B cell (primary cell): ENCODE results near the gene PFN1. TPM values are rescaled to one million over a fixed set of nuclear protein-coding genes. Genes with fewer than 3 reads are reported as not detected.

ENCODE experiments used
- ATAC-seq: fragments of 200-7000 bp; cut with Tn5 transposase; one replicate; pipeline ENCODE4 v1.10.0; 2021; ENCODE audit warnings: low read depth, mild to moderate bottlenecking, moderate number of reproducible peaks, moderate library complexity
- CTCF ChIA-PET: fragments of 350-600 bp; sonication (Branson Sonifier 250); formaldehyde crosslinking; loops from one replicate; lab custom pipeline; 2021; ENCODE audit warnings: antibody characterized with exemption, inconsistent platforms; lab: Charles Lee
- POLR2A ChIA-PET: fragments of 350-600 bp; sonication (Branson Sonifier 250); formaldehyde crosslinking; loops from one replicate; lab custom pipeline; 2021; ENCODE audit warnings: antibody characterized with exemption; lab: Charles Lee
- DNase-seq: peaks from one replicate; pipeline ENCODE4 v3.0.0; 2013
- H2AFZ ChIP-seq: 2 replicates; pipeline ENCODE4 v1.6.1; 2012; ENCODE audit warnings: mild to moderate bottlenecking, low read depth, low read length; ENCODE audit not compliant: insufficient read depth, poor library complexity, severe bottlenecking
- H3K27ac ChIP-seq, 2 donors: 1 replicate in 1 of 2; 2 replicates in 1 of 2; pipeline ENCODE4 v1.5.1; 2012 to 2013; ENCODE audit warnings: low read length in 2 of 2, mild to moderate bottlenecking in 2 of 2, moderate library complexity in 1 of 2
- H3K27me3 ChIP-seq, 4 experiments: fragments of 200-600 bp in 1 of 4; sonication (generic) in 1 of 4; replicated peaks in 1 of 4; 1 replicate in 2 of 4; 2 replicates in 2 of 4; pipeline versions ENCODE4 v1.6.1 to v1.7.0; 2013 to 2016; ENCODE audit warnings: low read length in 3 of 4, mild to moderate bottlenecking in 2 of 4, mixed read lengths in 1 of 4, moderate library complexity in 1 of 4; ENCODE audit not compliant: insufficient read depth in 4 of 4, control insufficient read depth in 3 of 4; ENCODE audit errors: control extremely low read depth in 1 of 4
- H3K36me3 ChIP-seq, 2 experiments: replicated peaks in 1 of 2; 1 replicate in 1 of 2; 2 replicates in 1 of 2; pipeline versions ENCODE4 v1.6.1 to v1.7.1; 2013; ENCODE audit warnings: low read length in 1 of 2; ENCODE audit not compliant: insufficient read depth in 2 of 2, control insufficient read depth in 1 of 2; ENCODE audit errors: control extremely low read depth in 1 of 2, extremely low read depth in 1 of 2
- H3K4me1 ChIP-seq, 2 donors: fragments of 200-600 bp in 1 of 2; sonication (generic) in 1 of 2; 1 replicate in 1 of 2; 2 replicates in 1 of 2; pipeline versions ENCODE4 v1.5.1 to v1.6.1; 2013 to 2017; ENCODE audit warnings: low read length in 2 of 2; ENCODE audit not compliant: control insufficient read depth in 2 of 2, insufficient read depth in 2 of 2
- H3K4me2 ChIP-seq: replicated peaks from 2 replicates; pipeline ENCODE3; 2012; ENCODE audit warnings: mild to moderate bottlenecking, low read depth, low read length; ENCODE audit not compliant: poor library complexity, severe bottlenecking
- H3K4me3 ChIP-seq, 5 experiments: fragments of 200-600 bp in 1 of 5; sonication (generic) in 1 of 5; 1 replicate in 3 of 5; 2 replicates in 2 of 5; pipeline versions ENCODE4 v1.5.1 to v1.7.0; 2011 to 2016; ENCODE audit warnings: low read length in 4 of 5, mild to moderate bottlenecking in 4 of 5, low read depth in 2 of 5, control low read depth in 1 of 5, moderate library complexity in 1 of 5; ENCODE audit not compliant: insufficient read depth in 1 of 5; ENCODE audit errors: control extremely low read depth in 1 of 5, extremely low read depth in 1 of 5
- H3K79me2 ChIP-seq: fragments of 200-600 bp; sonication (generic); one replicate; pipeline ENCODE4 v1.6.0; 2016; ENCODE audit warnings: low read length; ENCODE audit not compliant: control insufficient read depth, insufficient read depth
- H3K9ac ChIP-seq: fragments of 200-600 bp; sonication (generic); 2 replicates; pipeline ENCODE4 v1.6.1; 2017; ENCODE audit warnings: mild to moderate bottlenecking, low read length, moderate library complexity
- H3K9me3 ChIP-seq, 3 donors: one replicate each; pipeline versions ENCODE4 v1.6.1 to v1.7.1; 2013; ENCODE audit warnings: low read length in 2 of 3; ENCODE audit not compliant: control insufficient read depth in 2 of 3, insufficient read depth in 1 of 3; ENCODE audit errors: control extremely low read depth in 1 of 3
- H4K20me1 ChIP-seq: 2 replicates; pipeline ENCODE4 v1.6.0; 2012; ENCODE audit warnings: mild to moderate bottlenecking, low read length; ENCODE audit not compliant: insufficient read depth, control insufficient read depth, poor library complexity, severe bottlenecking
- H3K27ac Mint-ChIP-seq: one replicate; pipeline ENCODE4 v1.8.0; 2021; ENCODE audit warnings: mixed read lengths
- H3K27me3 Mint-ChIP-seq: one replicate; pipeline ENCODE4 v1.8.0; 2021; ENCODE audit warnings: mixed read lengths
- H3K4me1 Mint-ChIP-seq: one replicate; pipeline ENCODE4 v1.8.0; 2021; ENCODE audit warnings: mixed read lengths
- H3K4me3 Mint-ChIP-seq: one replicate; pipeline ENCODE4 v1.8.0; 2021; ENCODE audit warnings: mixed read lengths
- H3K9me3 Mint-ChIP-seq: one replicate; pipeline ENCODE4 v1.8.0; 2022; ENCODE audit warnings: mixed read lengths; ENCODE audit not compliant: insufficient read depth
- CTCF ChIP-seq: fragments of 200-600 bp; IDR thresholded peaks from one replicate; pipeline ENCODE4 v1.8.0; 2022; ENCODE audit warnings: antibody characterized with exemption, mild to moderate bottlenecking
- EZH2 ChIP-seq: IDR thresholded peaks from 2 replicates; pipeline ENCODE4 v1.6.1; 2012; ENCODE audit warnings: borderline replicate concordance, low read depth, mild to moderate bottlenecking, moderate library complexity, low read length; ENCODE audit not compliant: insufficient read depth, poor library complexity, severe bottlenecking
- WGBS: methylation state at CpG from one replicate; pipeline ENCODE4 v1.1.5; 2013; ENCODE audit warnings: missing lambda C conversion rate; ENCODE audit not compliant: insufficient coverage; 5-methylcytosine and 5-hydroxymethylcytosine counted together
- intact Hi-C: fragments of 100-400 bp; cut with micrococcal nuclease; formaldehyde crosslinking; loops from one replicate; pipeline ENCODE4 v1.10.0; 2022
- polyA plus RNA-seq: library from polyadenylated mRNA; depleted of rRNA; stranded (reverse); fragments of >200 nt; gene quantifications from 2 replicates; pipeline ENCODE4 v1.2.3, GENCODE V29; 2012
- total RNA-seq, 2 donors: library from RNA; stranded (reverse); fragments of 120-200 nt in 1 of 2; gene quantifications; 1 replicate in 1 of 2; 2 replicates in 1 of 2; pipeline versions ENCODE4 v1.2.3 to v1.2.4, GENCODE V29; 2013 to 2022

PFN1 gene
- total and polyA plus RNA-seq, 2 donors (not counting 1 experiment from before 2014, with no cell fraction given), result 330 to 609 TPM

GRCh38 chr17:4947010-4947410, 1.3 kb downstream of the PFN1 start:
- Histone ChIP-seq H4K20me1 (peaks cover 43% of the 10 kb centered on the region), H3K27me3 (no peaks in the 10 kb centered on the region), H3K79me2 (peaks cover 62% of the 10 kb centered on the region), H3K9ac (peak overlapping the region; percentile 97), H2AFZ (no peak overlapping the region), H3K4me2 (peak overlapping the region; percentile 98), H3K36me3 (peaks cover 0 to 44% of the 10 kb centered on the region in 2 experiments), H3K4me3 (peak overlapping the region; percentile 67 to 99 (median 99)), H3K4me1 (peaks cover 56 to 64% of the 10 kb centered on the region in 2 donors), H3K9me3 (no peaks in the 10 kb centered on the region), H3K27ac (peak overlapping the region; percentile 93 to 94)
- WGBS, result 0% methylated on average over 4 of the region's 7 CpGs
- TF ChIP-seq EZH2, result no peak
- no peak for TF ChIP-seq CTCF
- DNase-seq (peak; percentile 51), ATAC-seq (no peak)
- H3K4me3 Mint-ChIP-seq, result peak overlapping the region; percentile 98
- peak overlapping the region; percentile 94 for H3K27ac Mint-ChIP-seq
- no peaks in the 10 kb centered on the region for H3K27me3 Mint-ChIP-seq
- intact Hi-C loops, result loop anchor here (5.0 to 10.0 kb wide), 5 partner anchors 70 to 985 kb away; partner anchors contain the start of genes ATP2A3, MED11 and ZNF594
- H3K4me1 Mint-ChIP-seq, result peaks cover 64% of the 10 kb centered on the region
- CTCF ChIA-PET, result interaction anchor here (1.3 to 1.7 kb wide), 3 partner anchors 12 to 51 kb away, joined by 3 to 4 read pairs (median 4); partner anchors contain the start of genes CHRNE, INCA1 and KIF1C
- H3K9me3 Mint-ChIP-seq, result no peaks in the 10 kb centered on the region
- POLR2A ChIA-PET, result interaction anchor here (0.6 to 4.9 kb wide), 6 partner anchors 9 to 980 kb away, joined by 3 to 81 read pairs (median 5); partner anchors contain the start of genes INCA1, KIF1C and SPAG7
